Measurements from ENCODE around the gene MAP9.
"Not testable (repeated sequence)": the region's sequence is repeated elsewhere in the genome, so short reads cannot be mapped to it uniquely, and the experiment has no call there.

Gene MAP9

DNA sequence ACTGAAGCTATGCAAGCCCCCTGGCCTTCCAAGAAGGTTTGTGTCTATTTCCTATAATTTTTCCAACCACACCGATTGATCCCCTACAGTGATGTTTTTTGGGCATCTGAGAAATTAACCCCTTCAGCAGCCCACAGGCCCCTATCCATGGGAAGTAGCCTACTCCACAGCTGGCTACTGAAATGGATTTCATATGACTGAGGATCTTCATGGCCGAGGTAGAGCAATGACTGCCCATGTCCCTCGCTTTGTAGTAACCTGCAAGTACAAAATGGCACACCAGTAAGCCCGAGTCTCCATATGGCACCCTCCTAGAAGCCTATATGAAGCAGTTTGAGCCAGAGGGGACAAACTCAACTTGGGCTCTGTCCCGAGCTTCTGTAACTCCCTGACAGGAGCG is 36.8 kb downstream of the MAP9 start:
- DNase-seq, result no peak

DNA sequence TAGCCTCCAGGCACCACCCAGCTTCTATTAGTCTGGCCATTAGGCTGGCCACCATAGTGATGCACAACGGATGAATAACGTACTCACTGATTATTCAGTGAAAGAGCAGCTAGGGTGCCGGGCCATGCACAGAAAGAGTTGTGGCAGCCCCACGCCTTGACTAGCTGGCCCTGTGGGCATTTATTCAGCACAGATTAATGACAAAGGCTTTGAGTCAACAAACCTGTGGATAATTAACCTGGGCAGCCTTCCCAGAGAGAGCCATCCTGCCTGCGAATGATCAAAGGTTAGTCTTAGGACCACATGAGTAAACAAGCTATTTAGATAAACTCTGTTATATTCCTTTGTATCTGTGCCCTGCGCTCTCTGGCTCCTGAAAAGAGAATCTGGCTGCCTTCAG is 37.2 kb downstream of the MAP9 start:
- no peak for DNase-seq

DNA sequence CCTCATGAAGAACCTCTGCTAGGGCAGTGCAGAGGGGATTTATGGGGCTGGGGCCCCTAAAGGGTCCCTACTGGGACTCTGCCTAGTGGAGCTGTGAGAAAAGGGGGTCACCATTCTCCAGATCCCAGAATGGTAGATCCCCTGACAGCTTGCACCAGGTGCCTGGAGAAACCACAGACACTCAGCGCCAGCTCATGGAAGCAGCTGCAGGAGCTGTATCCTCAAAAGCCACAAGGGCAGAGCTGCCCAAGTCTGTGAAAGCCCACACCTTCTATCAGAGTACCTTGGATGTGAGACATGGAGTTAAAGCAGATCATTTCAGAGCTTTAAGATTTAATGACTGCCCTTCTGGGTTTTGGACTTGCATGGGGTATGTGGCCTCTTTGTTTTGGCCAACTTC is 38.6 kb downstream of the MAP9 start:
- DNase-seq, result no peak

DNA sequence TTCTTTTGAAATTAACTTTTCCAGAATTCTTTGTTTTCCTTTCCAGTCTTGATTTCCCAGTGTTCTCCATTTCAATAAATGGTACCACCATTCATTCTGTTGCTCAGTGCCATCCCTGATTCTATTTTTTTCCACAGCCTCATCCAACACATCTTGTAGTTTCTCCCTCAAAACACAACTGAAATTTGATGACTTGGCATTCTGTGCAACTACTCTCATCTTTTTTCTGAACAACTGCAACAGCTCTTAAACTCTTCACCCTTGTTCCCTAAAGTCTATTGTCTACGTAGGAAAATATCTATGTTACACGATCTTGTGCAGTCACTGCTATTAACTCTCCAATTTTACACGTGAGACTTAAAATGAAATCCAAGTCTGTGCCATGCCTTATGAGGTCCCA is 40.5 kb downstream of the MAP9 start:
- DNase-seq, result no peak

DNA sequence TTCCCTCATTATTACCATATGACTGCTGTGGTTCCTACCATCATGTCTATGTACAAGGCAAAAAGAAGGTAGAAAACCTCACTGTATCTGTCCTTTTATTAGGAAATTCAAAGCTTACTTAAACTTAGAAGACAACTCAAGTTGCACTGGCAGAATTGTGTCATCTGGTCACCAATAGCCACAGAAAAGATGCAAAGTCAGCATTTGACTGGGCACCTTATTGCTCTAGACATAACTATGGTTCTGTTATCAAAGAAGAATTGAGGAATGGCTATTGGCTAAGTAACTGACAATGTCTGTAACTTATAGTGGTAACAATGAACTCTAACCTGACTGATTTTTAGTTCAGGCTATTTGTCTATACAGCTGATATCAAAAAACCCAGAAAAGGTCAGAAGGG is 45.3 kb downstream of the MAP9 start:
- DNase-seq, result no peak

DNA sequence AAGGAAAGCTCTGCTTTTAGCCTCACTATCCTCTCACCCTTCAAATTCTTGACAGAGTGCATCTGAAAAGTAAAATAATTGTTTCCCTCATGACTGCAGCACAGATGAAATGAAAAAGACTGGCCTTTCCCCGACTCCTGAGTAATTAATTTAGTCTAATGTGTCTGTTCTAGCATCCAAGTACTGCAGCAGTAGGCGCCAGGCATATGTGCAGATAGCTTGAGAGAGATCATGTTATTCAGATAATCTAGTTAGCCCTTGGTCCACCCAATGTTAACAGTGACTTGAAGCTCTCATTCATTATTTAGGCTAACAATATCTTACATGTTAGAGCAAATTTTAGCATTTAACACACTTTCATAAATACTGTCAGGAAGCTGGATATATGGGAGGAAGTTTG is 54.0 kb downstream of the MAP9 start:
- no peak for DNase-seq

DNA sequence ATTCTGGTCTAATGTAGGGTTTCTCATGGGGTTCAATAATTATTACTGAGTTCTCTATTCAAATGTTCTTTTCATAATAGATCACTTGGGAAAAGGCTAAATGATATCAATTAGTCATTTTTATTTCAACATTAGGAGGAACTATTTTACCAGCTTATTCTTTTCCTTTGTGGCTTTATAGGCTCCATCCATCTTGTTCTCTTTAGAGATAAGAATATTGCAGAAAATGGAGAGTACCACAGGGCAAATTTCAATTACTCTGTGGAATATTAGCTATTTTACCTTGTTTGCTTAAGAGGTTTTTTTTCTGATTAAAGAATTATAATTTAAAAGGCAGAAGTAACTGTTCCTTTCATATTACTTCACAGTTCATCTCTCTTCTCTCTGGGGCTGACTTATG is 55.8 kb downstream of the MAP9 start:
- no peak for DNase-seq

DNA sequence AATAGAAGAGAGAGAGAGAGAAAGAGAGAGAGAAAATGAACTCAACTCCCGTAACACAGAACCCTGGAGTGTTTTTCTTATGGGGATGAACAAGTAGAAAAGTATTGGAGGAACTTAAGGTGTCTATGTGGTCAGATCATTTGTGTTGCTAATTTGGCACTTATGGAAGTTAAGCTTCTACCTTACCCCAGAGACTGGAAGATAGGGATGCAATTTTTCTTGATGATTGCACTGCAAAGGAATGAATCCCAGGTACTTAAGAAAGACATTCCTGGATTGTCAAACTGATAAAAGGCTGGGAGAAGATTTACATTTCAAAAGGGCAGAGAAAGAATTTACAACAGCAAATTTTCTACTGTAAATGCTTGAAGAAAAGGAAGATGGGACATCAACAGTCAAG is 57.2 kb downstream of the MAP9 start:
- no peak for DNase-seq

DNA sequence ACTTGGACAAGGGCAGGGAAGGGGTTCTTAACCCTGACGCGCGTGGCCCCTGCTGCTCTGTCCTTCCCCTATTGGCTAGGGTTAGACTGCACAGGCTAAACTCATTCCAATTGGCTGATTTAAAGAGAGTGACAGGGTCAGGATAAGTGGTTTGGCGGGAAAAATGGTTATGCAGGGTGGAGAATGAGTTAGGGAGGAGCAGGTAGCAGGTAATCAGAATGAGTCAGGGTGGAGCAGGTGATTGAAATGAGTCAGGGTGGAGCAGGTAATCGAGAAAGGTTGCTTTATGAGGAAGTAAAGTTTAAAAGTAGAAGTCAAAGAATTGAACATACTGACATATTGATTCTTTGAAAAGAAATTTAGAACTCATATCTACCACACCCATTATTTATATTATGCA is 64.7 kb downstream of the MAP9 start:
- DNase-seq, result not testable (repeated sequence)

DNA sequence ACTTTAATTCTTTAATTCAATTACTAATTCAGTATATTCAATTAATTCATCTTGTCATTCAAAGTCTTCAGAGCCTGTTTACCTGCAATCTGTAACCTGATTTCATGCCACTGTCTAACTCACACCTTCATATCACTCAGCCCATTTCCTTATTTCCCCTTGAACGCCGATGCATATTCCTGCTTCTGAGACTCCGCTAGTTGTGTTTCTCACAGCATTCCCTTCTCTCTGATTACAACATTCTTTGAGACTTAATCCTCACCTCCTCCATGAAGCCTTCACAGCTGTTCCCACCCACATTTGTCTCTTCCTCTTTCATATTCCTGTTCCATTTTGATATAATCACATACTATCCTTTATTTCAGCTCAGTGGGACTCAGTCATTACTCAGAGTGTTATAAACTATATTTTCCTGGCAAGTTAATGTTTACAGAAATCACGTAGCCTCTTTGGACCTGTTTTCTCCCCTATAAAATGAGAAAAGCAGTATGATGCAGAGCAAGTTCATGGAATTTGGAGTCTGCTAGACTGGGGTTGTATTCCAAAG is 69.0 kb downstream of the MAP9 start:
- no peak for DNase-seq

DNA sequence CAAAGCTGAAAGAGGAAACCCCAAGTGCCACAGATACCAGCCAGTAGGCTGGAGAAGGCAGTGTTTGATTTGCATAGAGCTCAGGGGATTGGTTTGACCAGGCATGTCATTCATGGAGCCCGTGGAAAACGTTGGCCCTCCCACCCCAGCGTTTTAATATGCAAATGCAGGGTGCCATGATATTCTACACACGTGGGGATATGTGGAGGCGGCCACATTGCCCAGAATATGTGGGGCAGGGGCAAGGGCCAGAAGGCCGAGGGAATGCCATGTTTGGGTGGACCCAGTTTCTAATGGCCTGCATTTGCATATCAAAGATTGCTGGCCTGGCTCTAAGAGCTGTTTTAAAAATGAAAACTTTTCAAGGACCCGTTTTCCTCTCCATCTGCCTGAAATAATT is 71.1 kb downstream of the MAP9 start:
- DNase-seq, result no peak

DNA sequence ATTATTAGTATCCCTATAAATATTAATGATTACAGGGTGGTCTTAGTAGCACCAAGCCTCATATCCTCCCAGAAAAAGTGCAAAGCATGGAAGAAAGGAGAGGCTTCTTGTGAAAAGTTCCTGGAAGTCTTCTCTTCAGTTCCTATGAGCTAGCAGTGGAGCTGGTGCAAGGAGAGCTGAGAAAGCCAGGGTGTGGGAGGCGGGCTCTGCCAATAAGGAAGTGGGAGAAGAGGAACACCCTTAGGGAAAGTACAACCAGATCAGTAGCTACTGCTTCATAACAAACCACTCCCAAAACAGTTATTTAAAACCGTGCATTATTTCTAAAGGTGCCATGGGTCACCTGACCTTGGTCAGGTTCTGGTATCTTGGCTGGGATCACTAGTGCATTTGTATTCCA is 72.4 kb downstream of the MAP9 start:
- no peak for DNase-seq

DNA sequence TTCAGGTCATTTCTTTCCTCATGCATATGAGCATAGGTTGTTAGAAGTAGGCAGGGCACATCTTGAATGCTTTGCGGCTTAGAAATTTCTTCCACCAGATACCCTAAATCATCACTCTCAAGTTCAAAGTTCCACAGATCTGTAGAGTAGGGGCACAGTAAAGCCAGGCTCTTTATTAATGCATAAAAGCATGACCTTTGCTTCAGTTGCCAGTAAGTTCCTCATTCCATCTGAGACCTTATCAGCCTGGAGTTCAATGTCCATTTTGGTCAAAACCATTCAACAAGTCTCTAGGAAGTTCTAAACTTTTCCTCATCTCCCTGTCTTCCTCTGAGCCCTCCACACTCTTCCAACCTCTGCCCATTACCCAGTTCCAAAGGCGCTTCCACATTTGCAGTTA is 77.7 kb downstream of the MAP9 start:
- no peak for DNase-seq
